ENCODE results near the gene NWD2.

DNA sequence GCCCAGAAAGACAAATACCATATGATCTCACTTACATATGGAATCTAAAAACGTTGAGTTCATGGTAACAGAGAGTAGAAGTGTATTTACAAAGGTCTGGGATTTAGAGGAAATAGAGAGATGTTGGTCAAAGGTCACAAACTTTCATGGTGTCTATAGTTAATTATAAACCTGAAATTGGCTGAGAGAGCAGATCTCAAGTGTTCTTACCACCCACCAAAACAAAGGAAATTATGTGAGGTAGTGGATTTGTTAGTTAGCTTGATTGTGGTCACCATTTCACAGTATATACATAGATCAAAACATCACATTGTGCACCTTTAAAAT lies 186.8 kb downstream of the NWD2 start:
- TF ChIP-seq, protein P1, sequence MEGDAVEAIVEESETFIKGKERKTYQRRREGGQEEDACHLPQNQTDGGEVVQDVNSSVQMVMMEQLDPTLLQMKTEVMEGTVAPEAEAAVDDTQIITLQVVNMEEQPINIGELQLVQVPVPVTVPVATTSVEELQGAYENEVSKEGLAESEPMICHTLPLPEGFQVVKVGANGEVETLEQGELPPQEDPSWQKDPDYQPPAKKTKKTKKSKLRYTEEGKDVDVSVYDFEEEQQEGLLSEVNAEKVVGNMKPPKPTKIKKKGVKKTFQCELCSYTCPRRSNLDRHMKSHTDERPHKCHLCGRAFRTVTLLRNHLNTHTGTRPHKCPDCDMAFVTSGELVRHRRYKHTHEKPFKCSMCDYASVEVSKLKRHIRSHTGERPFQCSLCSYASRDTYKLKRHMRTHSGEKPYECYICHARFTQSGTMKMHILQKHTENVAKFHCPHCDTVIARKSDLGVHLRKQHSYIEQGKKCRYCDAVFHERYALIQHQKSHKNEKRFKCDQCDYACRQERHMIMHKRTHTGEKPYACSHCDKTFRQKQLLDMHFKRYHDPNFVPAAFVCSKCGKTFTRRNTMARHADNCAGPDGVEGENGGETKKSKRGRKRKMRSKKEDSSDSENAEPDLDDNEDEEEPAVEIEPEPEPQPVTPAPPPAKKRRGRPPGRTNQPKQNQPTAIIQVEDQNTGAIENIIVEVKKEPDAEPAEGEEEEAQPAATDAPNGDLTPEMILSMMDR (conservative IDR thresholded peaks at IDR 0.05 in 1 of 2, IDR thresholded peaks at IDR 0.05 in 1 of 2; ENCODE audit: extremely low read depth in 1 of 2, insufficient read depth in 1 of 2, low read depth in 1 of 2, low read length in 2 of 2): no peak
- no peak for TF ChIP-seq EZH2 (IDR thresholded peaks at IDR 0.05; ENCODE audit: borderline replicate concordance, low read length)

Data from mammary epithelial cell (primary cell).